Stimulated activated CD8-positive, alpha-beta memory T cell treated with anti-CD3 and anti-CD28 coated beads, Interleukin-4, amount 100 ng/mL, for 24 hours (primary cell): ENCODE results near the gene ROCK2.
"Not testable (repeated sequence)": the region's sequence is repeated elsewhere in the genome, so short reads cannot be mapped to it uniquely, and the experiment has no call there.

ENCODE experiments used
- DNase-seq: peaks from one replicate; pipeline ENCODE4 v3.0.0-alpha.2; 2020; ENCODE audit warnings: low read depth

The ROCK2 gene

GRCh38 chr2:11340717-11341116 is 3.7 kb downstream of the ROCK2 start:
- no peak for DNase-seq

- no peak for DNase-seq
These were observed 4.8 kb downstream of the ROCK2 start for GRCh38 chr2:11339508-11340083.

- no peak for DNase-seq
These were observed 5.9 kb downstream of the ROCK2 start for GRCh38 chr2:11338580-11338979.

GRCh38 chr2:11337909-11338308 is 6.5 kb downstream of the ROCK2 start:
- no peak for DNase-seq

- DNase-seq: no peak
These were observed 8.2 kb downstream of the ROCK2 start for GRCh38 chr2:11336189-11336588.

GRCh38 chr2:11333427-11334183 is 10.8 kb downstream of the ROCK2 start:
- DNase-seq: no peak

- DNase-seq: no peak
These were observed 11.8 kb downstream of the ROCK2 start for GRCh38 chr2:11332596-11332995.

- DNase-seq: no peak
These were observed 13.8 kb downstream of the ROCK2 start for GRCh38 chr2:11330457-11331142.

GRCh38 chr2:11329776-11330175 is 14.7 kb downstream of the ROCK2 start:
- DNase-seq: no peak

GRCh38 chr2:11328522-11328921 is 15.9 kb downstream of the ROCK2 start:
- not testable (repeated sequence) for DNase-seq

GRCh38 chr2:11327871-11328270 is 16.6 kb downstream of the ROCK2 start:
- no peak for DNase-seq

GRCh38 chr2:11326677-11327211 is 17.7 kb downstream of the ROCK2 start:
- no peak for DNase-seq

- no peak for DNase-seq
These were observed 18.3 kb downstream of the ROCK2 start for GRCh38 chr2:11325961-11326676.

GRCh38 chr2:11321847-11322246 is 22.6 kb downstream of the ROCK2 start:
- no peak for DNase-seq

GRCh38 chr2:11320698-11321492 is 23.5 kb downstream of the ROCK2 start:
- no peak for DNase-seq

- DNase-seq: no peak
These were observed 24.5 kb downstream of the ROCK2 start for GRCh38 chr2:11319939-11320338.

GRCh38 chr2:11315074-11315705 is 29.2 kb downstream of the ROCK2 start:
- DNase-seq: no peak

- DNase-seq: no peak
These were observed 29.9 kb downstream of the ROCK2 start for GRCh38 chr2:11314487-11314886.

- DNase-seq: no peak
These were observed 31.5 kb downstream of the ROCK2 start for GRCh38 chr2:11312770-11313471.

- no peak for DNase-seq
These were observed 32.9 kb downstream of the ROCK2 start for GRCh38 chr2:11311543-11311942.
